HuH-7 (cell line): Measurements from ENCODE around the gene WFDC8.

Experiments
- DNase-seq: peaks from one replicate; pipeline ENCODE4 v3.0.0; 2011; ENCODE audit warnings: low spot score

Gene WFDC8

DNA sequence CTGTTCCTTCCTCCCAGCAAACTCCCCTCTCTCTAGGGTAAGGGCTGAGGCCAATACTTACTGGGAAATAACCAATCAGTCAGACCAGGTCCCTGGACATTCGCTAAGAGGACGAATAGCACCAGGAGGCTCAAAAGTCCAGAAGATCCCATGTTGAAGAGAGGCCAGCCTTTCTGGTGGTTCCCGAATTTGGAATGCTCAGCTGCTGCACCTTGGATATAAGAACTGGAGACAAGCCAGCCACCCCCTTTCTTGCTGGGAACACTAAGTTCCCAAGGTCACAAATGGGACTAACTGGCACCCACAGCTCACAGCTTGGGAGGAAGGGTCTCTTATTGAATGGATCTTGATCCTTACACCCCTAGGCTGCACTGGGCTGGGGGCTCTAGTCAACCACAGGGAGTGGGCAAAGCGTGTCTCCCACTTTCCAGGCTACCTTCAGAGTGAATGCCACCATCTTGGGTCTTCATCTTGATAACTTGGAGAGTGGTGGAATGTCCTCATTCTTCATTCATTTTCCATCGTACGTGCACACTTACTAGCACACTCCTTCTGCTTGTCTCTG, 31.8 kb downstream of the WFDC8 start, which contains the start of gene EPPIN:
EPPIN (minus strand) TSS at position 196 of the 565 bp plus-strand sequence; CDS start at position 152, 44 bp downstream.
- no peak for DNase-seq

DNA sequence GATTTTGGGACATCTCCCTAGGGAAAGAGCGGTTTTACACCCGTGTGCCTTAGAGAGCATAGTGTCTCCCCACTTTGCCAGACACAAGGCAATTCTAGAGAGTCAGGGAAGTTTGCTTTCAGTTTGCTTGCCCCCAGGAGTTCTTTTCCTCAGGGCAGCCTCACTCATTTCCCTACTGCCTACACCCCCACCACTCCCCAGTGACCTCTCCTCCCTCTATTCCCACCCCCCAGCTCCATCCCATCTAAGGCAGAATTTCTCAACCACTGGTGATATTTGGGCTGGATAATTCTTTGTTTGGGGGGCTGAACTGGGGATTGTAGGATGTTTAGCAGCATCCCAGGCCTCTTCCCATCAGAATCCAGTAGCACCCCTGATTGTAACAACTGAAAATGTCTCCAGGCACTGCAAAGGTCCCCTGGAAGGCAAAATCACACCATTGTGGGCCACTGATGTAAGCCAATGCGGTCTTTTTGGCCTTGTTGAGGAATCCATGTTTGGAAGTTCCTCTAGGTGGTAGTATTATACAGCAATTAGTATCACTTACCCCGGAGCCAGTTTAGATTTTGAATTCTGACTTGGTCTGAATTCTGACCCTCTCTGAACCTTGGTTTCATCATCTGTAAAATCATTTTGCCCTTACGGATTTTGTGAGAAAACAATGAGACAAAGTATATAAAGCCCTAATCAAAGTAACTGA, 33.2 kb downstream of the WFDC8 start:
- peak; percentile 36 for DNase-seq

DNA sequence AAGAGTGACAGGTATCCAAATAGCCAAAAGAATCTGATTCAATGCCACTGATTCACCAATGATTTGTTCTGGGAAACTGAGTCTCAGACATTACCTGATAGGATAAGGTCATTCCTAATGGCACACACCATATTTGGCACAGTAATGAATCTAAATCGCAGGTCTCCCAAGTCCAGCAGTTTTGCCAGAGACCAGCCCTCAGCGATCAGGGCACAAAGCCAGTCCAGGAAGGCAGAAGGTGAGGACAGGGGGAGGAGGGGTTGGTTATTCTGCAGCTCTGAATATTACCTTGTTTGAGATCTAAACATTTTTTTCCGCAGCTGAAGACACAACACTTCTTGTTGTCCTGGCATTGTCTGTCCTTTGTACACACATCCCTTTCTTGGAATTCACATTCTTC, 33.7 kb downstream of the WFDC8 start:
- DNase-seq = no peak

DNA sequence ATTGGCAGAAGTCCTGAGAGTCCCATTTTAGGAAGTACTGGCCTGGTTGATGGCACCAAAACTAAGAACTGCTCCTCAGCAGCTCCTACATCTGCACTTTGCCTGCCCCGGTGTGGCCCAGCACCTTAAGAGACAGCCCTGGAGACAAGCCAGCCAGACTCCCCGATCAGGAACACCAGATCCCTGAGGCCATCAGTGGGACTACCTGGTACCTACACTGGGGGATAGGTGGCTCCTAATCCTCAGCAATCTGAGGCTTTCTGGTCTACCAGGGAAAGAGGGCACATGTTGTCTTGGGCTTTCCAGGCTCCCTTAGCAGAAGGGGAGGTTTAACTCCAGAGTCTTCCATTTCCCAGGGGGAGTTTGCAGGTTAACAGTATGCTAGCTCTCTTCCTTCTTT, 39.7 kb downstream of the WFDC8 start, which contains the start of gene WFDC6:
WFDC6 (minus strand) TSS at position 101 of the 400 bp plus-strand sequence; CDS start at position 26, 75 bp downstream.
- DNase-seq = no peak

DNA sequence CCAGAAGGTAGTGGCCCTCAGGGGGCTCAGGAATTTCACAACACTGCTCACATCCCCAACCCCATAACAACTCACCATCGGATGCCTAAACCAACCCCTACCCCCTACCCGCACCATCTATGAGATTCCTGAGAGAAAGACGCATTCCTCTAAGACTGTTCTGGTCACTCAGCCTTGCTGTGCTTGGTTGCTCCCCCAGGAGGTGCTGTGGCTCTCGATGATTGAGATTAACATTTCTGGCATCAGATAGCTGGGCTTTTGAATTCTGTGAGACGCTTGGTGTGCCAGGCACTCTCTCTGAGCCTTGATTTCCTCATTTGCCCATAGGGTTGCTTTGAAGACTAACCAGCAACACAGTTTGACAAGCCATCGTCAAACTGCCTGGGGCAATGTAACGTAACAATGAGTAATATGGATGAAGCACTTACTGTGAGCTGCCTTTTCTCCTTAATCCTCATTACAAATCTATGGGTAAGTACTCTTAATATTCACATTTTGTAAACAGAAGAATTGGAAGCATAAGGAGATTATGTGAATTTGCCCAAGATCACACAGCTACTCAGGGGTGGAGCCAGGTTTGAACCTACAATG, 40.8 kb downstream of the WFDC8 start:
- DNase-seq = no peak

DNA sequence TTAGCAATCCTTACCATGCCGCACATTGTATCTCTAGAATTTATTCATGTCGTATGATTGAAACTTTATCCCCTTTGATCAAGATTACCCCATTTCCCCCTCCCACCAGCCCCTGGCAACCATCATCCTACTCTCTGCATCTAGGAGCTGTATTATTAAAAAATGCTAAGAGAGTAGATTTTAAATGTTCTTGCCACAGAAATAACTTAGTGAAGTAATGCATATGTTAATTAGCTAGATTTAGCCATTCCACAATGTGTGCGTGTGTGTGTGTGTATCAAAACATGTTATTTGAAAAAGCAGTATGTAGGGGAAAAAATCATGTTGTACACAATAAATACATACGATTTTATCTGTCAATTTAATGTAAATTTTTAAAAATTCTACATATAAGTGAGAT, 51.8 kb downstream of the WFDC8 start:
- DNase-seq = no peak

DNA sequence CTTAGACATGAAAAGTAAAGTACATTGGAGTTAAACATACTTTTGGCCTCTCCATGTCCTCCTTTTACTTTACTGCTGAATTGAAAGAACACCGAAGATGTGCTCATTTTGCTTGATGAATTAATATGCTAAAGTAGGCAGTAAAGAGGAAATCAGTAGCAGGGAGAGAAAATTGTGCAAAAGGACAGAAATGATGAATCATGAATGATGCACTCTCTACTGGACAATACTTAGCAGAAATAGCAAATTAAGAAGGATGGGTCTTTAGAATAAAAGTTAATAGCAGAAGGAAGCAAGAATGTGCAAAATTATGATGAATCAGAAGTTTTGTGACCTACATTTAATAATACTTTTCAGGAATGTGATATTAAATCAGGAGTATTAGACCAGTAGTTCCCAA, 55.3 kb downstream of the WFDC8 start:
- DNase-seq = no peak

DNA sequence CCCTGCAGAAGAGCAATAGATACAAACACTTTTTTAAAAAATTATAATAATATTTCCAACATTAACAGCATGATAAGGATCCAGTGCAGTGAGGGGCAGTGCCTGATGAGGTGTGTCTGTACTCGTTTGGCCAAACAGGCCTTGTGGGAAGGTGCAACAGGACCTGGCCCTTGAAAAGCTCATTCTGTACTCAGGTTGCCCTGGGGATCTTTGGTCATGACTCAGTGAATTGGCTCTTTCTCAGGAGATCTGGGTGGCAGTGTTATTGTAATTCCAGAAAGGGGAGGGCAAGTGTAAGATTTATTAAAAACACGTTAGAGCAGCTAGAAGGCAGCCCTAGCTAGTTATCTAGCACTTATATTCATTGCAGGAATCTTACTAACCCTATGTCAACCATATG, 60.8 kb downstream of the WFDC8 start:
- DNase-seq = no peak

DNA sequence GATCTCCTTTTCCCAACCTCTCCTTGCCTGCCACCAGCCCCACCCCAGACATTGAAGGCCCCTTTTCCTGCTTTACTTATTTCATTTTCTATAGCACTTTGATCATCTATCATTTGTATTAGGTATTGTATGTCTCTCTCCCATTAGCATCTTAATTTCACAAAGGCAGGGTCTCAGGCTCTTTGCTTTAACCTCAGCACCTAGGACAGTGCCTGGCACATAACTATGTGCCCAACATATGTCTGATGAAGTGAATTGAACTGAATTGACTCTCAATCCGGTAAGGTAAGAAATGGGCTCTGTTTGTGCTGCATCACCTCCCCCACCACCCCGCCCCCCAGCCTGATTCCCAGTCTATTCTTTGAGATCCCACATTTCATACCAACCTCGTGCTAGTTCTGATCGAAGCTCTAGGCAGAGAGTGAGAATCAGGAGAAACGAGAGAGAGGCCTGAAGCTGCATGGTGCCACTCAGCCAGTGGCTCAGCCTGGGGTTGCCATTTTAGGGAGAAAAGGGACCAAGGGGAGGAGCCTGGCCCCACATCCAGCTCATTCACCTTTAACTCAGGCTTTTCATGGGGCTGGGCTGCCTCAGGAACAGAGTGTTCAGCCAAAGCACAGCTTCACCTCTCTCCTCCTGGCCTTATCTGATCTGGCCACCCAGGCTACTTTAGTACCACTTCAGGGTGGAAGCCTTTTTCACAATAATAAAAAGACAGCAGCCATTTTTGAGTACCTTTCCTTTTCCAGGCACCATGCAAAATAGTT, 63.8 kb downstream of the WFDC8 start, which contains the start of gene SPINT3:
SPINT3 (minus strand) TSS at position 476 of the 767 bp plus-strand sequence; CDS start at position 462, 14 bp downstream.
- DNase-seq = no peak

DNA sequence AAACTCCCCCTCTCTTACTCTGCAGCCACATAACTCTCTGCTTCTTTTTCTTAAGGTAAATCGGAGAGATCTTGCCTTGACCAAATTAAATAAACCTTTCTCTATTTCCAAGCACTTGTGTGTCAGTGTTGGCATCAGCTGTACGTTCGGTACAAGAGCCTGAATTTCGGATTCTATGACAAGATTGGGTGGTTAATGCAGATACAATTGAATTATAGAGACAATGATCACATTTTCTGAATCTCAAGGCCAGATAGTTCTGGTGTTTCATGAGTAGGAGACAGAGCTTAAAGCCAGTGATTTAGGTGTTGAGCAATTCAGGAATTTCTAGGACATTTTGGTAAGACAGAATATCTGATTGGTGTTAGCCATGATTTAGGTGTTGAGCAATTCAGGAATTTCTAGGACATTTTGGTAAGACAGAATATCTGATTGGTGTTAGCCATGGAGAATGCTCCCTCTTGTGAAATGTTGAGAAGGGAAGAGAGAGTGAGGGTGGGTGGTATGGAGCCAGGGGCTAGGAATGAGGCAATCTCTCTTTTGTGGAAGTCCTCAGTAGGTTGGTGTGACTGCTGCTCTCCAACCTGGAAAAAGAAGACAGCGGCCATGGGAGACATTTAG, 68.7 kb downstream of the WFDC8 start:
- DNase-seq = no peak

DNA sequence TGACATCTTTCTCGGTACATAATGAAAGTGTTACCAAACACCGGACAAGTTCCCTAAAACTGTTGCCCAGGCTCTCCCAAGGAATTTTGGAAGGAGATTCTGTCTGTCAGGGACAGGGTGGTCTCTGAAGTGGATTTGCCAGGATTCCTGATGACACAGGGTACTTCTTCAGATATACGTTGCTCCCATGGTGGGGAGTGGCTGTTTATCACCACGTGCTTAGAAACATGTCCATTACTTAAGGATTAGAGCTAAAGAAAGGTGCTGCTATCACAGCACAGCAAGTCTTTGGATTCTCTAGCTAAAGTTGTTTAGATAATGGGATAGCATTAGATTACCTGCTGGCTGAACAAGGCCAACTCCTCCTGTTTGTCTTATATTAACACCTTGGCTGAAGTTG, 70.0 kb downstream of the WFDC8 start:
- DNase-seq = no peak

DNA sequence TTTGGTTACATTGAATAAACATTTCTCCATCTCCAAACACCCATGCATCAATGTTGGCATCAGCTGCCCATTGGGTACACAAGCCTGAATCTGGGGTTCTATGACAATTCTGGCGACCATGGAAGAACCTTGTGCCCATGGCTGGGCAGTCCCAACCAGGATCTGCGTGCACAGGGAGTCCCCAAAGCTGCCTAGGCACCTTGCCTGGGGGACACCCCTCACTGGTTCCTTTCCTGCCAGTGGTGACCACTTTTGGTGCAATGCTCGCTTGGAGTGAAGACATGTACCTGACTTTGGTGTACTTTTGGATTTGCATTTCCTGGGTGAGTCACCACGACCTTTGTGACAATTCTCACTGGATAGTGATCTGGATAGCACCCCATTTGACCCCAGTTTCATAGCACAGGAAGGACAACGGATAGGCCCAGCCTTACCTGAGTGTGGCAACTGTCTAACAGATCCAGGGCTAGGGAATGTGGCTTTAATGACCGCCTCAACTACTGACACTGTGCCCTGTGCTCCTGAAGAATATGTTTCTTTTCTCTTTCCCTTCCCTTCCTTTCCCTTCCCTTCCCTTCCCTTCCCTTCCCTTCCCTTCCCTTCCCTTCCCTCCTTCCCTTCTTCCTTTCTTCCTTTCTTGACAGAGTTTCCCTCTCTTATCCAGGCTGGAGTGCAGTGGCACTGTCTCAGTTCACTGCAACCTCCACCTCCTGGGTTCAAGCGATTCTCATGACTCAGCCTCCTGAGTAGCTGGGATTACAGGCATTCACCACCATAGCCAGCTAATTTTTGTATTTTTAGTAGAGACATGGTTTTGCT, 70.8 kb downstream of the WFDC8 start:
- DNase-seq = no peak

DNA sequence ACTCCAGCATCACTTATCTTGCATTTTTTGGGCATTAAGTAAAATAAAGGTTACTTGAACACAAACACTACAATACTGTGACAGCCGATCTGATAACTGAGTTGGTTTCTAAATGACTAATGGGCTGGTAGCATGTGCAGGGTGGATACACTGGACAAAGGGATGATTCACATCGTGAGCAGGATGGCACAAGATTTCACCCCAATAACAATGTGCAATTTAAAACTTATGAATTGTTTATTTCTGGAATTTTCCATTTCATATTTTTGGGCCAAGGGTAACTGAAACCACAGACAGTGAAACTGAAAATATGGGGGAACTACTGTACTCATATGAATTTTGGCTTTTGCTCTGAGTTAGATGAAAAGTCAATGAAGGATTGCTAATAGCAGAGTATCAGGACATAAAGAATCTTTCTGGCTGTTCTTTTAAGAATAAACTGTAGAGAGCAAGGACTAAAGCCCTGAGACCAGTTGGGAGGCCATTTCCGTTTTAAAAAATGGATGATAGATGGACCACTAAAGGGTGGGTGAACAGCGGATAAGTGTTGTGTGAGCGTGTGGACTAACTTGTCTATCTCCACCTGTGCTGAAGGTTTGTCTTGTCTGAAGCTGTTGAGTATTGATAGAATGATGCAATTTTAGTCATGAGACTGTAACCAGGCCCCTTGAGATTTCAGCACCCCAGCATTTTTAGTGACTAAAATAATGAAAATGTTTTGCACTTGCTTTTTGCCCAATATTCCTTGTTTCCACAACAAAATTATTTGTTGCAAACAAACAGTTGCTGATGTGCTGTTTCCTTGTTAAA, 71.9 kb downstream of the WFDC8 start:
- DNase-seq = no peak

DNA sequence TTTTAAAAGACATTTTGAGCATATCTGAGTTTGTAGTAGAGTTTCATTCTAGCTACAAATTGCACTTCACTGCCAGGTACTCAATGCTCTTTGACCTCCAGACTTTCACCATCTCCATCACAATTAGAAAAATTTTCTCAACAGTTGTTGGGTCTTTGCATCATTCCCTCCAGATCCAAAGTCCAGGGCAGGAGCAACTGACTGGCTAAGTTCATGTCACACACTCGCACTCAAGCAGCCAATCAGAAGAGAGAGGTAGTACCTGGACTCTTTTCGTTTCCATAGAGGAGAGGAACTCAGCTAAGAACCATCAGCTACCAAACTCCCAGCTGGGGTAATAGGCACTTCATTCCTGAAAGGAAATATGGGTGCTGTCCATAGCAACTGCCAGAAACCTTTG, 72.7 kb downstream of the WFDC8 start:
- DNase-seq = no peak

DNA sequence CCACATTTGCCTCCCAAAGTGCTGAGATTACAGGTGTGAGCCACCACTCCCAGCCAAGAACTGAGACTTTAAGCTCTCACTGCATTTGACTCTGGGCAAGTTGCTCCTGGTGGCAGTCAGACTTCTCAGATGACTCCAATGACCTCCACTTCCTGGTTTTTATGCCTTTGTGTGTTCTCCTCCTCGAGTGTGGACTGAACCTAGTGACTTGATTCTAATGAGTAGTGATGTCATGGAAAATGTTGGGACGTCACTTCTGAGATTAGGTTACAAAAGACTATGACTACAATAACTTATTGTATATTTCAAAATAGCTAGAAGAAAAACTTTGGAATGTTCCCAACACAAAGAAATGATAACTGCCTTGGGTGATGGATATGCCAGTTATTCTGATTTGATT, 75.7 kb downstream of the WFDC8 start:
- DNase-seq = no peak

DNA sequence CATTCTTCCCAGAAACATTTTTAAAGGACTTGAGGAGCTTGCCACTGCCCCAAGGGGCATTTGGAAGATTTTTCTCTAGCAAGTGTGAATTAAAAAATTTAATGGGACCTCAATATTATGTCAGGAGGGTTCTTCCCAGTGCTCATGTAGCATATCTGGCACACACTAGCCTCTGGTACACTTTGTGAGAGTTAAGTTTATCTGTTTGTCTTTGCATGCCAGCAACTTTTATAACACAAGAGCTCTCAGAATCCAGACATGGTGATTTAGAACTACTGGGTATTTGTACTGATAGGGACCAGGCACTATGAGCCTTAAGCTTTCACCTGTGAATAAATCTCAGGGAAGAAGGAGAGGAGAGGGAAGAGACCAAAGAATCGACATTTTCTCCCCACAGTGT, 76.5 kb downstream of the WFDC8 start:
- DNase-seq = no peak
